CD4-positive, alpha-beta memory T cell (primary cell): ENCODE data around the gene NOL4. TPM values are rescaled to one million over a fixed set of nuclear protein-coding genes. Genes with fewer than 3 reads are reported as not detected.

ENCODE experiments used
- CTCF ChIA-PET: fragments of 350-600 bp; sonication (Branson Sonifier 250); formaldehyde crosslinking; loops from one replicate; lab custom pipeline; 2021; ENCODE audit warnings: inconsistent platforms; ENCODE audit not compliant: partially characterized antibody; lab: Charles Lee
- POLR2A ChIA-PET: fragments of 350-600 bp; sonication (Branson Sonifier 250); formaldehyde crosslinking; loops from one replicate; lab custom pipeline; 2021; ENCODE audit not compliant: partially characterized antibody; lab: Charles Lee
- DNase-seq, 5 donors: peaks; one replicate each; pipeline versions ENCODE4 v3.0.0 to v3.0.0-alpha.2; 2020 to 2022; ENCODE audit warnings: mixed read lengths in 1 of 5
- H3K27ac ChIP-seq: one replicate; pipeline ENCODE4 v1.7.0; 2013; ENCODE audit warnings: low read depth, low read length
- H3K27me3 ChIP-seq: 2 replicates; pipeline ENCODE4 v1.7.0; 2013; ENCODE audit warnings: mild to moderate bottlenecking, low read length, moderate library complexity; ENCODE audit not compliant: insufficient read depth
- H3K36me3 ChIP-seq: 2 replicates; pipeline ENCODE4 v1.7.0; 2013; ENCODE audit warnings: mild to moderate bottlenecking, low read length, moderate library complexity; ENCODE audit not compliant: insufficient read depth
- H3K4me1 ChIP-seq: 2 replicates; pipeline ENCODE4 v1.7.0; 2013; ENCODE audit warnings: mild to moderate bottlenecking, low read length, moderate library complexity; ENCODE audit not compliant: insufficient read depth
- H3K4me3 ChIP-seq, 2 donors: one replicate each; pipeline ENCODE4 v1.7.0; 2013; ENCODE audit warnings: low read length in 2 of 2, mild to moderate bottlenecking in 1 of 2
- H3K9me3 ChIP-seq, 2 donors: one replicate each; pipeline ENCODE4 v1.7.0; 2013; ENCODE audit warnings: low read length in 2 of 2, control low read depth in 1 of 2; ENCODE audit not compliant: control insufficient read depth in 1 of 2
- H3K27ac Mint-ChIP-seq, 7 donors: one replicate each; pipeline ENCODE4 v1.8.0; 2020 to 2021; ENCODE audit warnings: mixed read lengths in 7 of 7, mild to moderate bottlenecking in 6 of 7, inconsistent platforms in 3 of 7, moderate library complexity in 3 of 7
- H3K27me3 Mint-ChIP-seq, 2 donors: one replicate each; pipeline ENCODE4 v1.8.0; 2020 to 2021; ENCODE audit warnings: mixed read lengths in 2 of 2
- H3K36me3 Mint-ChIP-seq, 2 donors: one replicate each; pipeline ENCODE4 v1.8.0; 2020 to 2021; ENCODE audit warnings: mixed read lengths in 2 of 2, inconsistent platforms in 1 of 2, mild to moderate bottlenecking in 1 of 2
- H3K4me1 Mint-ChIP-seq, 4 donors: one replicate each; pipeline ENCODE4 v1.8.0; 2020 to 2021; ENCODE audit warnings: mixed read lengths in 4 of 4, mild to moderate bottlenecking in 1 of 4
- H3K4me3 Mint-ChIP-seq, 8 donors: one replicate each; pipeline ENCODE4 v1.8.0; 2020 to 2021; ENCODE audit warnings: mixed read lengths in 8 of 8, mild to moderate bottlenecking in 7 of 8, moderate library complexity in 6 of 8, inconsistent platforms in 3 of 8
- H3K9me3 Mint-ChIP-seq, 8 donors: one replicate each; pipeline ENCODE4 v1.8.0; 2020 to 2021; ENCODE audit warnings: mixed read lengths in 8 of 8, mild to moderate bottlenecking in 5 of 8, inconsistent platforms in 3 of 8, moderate library complexity in 1 of 8
- intact Hi-C: fragments of 100-400 bp; cut with micrococcal nuclease; formaldehyde crosslinking; loops from one replicate; pipeline ENCODE4 v1.15.1; 2023
- polyA plus RNA-seq, 2 donors: library from polyadenylated mRNA; unstranded; fragments of 300-500 nt; fragmentation: Illumina TruSeq; gene quantifications; one replicate each; pipeline ENCODE4 v1.2.3, GENCODE V29; 2021
- total RNA-seq, 2 experiments: library from RNA; stranded (reverse); gene quantifications; one replicate each; pipeline ENCODE4 v1.2.3, GENCODE V29; 2021

NOL4 gene
- total and polyA plus RNA-seq, 4 experiments from 2014 or later = not detected

DNA sequence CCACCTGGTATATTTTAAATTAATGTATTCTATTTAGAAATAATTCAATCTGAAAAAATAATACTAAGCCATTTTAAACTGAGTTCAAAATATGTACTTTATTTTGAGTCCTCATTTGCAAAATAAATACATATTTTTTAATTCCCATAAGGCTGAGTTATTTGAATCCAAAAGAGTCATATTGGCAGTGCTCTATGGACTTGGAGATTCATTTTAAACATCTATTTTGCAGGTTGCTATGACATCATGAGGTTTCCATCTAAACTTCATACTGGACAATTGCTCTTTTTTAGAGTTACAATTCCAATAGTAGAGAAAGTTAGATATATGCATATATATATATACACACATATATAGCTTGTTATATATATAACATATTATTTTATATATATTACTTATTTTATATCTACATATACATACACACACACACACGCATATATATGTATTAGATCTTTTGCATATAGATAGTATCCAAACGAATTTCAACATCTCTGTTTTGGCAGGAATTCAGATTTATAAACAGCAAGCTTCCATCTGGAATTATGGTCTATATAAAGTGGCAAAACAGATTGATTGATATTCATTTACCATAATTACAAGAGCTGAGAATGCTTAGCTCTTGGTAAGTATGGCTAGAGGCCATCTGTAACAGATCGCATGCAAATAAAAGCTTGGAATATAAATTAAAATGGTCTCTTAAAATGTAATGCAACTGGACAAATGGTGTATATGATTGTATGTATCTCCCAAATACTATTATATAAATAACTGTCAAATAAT, 34.9 kb downstream of the NOL4 start:
- ChIA-PET CTCF (interaction anchor here (0.5 kb wide), 1 partner anchor 9 kb away, joined by 3 read pairs; no protein-coding TSS in a partner anchor), POLR2A (no interaction called here)
- DNase-seq = no peak
- no peak overlapping the region for H3K27ac Mint-ChIP-seq
- no peaks in the 10 kb centered on the region for H3K36me3 Mint-ChIP-seq
- no peaks in the 10 kb centered on the region for H3K4me1 ChIP-seq
- H3K27me3 ChIP-seq = no peaks in the 10 kb centered on the region
- H3K4me3 ChIP-seq = no peak overlapping the region
- no peak overlapping the region for H3K27ac ChIP-seq
- no peak overlapping the region for H3K4me3 Mint-ChIP-seq
- intact Hi-C loops = no loop called here
- H3K27me3 Mint-ChIP-seq = no peaks in the 10 kb centered on the region
- no peaks in the 10 kb centered on the region for H3K4me1 Mint-ChIP-seq
- no peaks in the 10 kb centered on the region for H3K9me3 ChIP-seq
- no peaks in the 10 kb centered on the region for H3K36me3 ChIP-seq
- peaks cover 0 to 13% (median 5%) of the 10 kb centered on the region in 8 donors for H3K9me3 Mint-ChIP-seq
